HG02852 (cell line): ENCODE measurements around the gene CXCL1.

Experiments
- ATAC-seq: cut with Tn5 transposase; IDR thresholded peaks from one replicate; pipeline ENCODE4 v1.9.1; 2021; ENCODE audit warnings: mild to moderate bottlenecking, moderate library complexity; ENCODE audit not compliant: unreplicated experiment

Gene CXCL1

GRCh38 chr4:73912191-73912590 lies 43.0 kb downstream of the CXCL1 start:
- no peak for ATAC-seq

- no peak for ATAC-seq
These were observed 44.9 kb downstream of the CXCL1 start for GRCh38 chr4:73914071-73914470.

- no peak for ATAC-seq
These were observed 47.2 kb downstream of the CXCL1 start for GRCh38 chr4:73916172-73916925.

GRCh38 chr4:73917081-73917501 lies 47.9 kb downstream of the CXCL1 start:
- ATAC-seq: no peak

- ATAC-seq: no peak
These were observed 48.9 kb downstream of the CXCL1 start for GRCh38 chr4:73918058-73918457.

- no peak for ATAC-seq
These were observed 50.5 kb downstream of the CXCL1 start for GRCh38 chr4:73919691-73920090.
